H1 (cell line): ENCODE results near the gene JPH2. TPM values are rescaled to one million over a fixed set of nuclear protein-coding genes. Genes with fewer than 3 reads are reported as not detected.

Experiments used
- CHD7 ChIP-seq: fragments of 300-600 bp; sonication (generic); IDR thresholded peaks from 2 replicates; pipeline ENCODE4 v1.7.1; 2012; ENCODE audit warnings: low read length, moderate library complexity, mild to moderate bottlenecking, inconsistent platforms; ENCODE audit not compliant: insufficient replicate concordance
- NANOG ChIP-seq: IDR thresholded peaks from 2 replicates; pipeline ENCODE4 v1.6.1; 2011; ENCODE audit warnings: low read length, low read depth, mild to moderate bottlenecking, inconsistent platforms; ENCODE audit not compliant: insufficient read depth, poor library complexity, severe bottlenecking
- POU5F1 ChIP-seq: IDR thresholded peaks from 2 replicates; pipeline ENCODE4 v1.6.1; 2011; ENCODE audit warnings: low read depth, mild to moderate bottlenecking, low read length, moderate library complexity
- RAD21 ChIP-seq, 2 experiments: IDR thresholded peaks in 1 of 2; conservative IDR thresholded peaks in 1 of 2; 2 replicates each; pipeline ENCODE4 v1.6.1; 2011; ENCODE audit warnings: low read depth in 2 of 2, low read length in 2 of 2, improper control_type of control experiment in 1 of 2, inconsistent platforms in 1 of 2, mild to moderate bottlenecking in 1 of 2, moderate library complexity in 1 of 2
- RBBP5 ChIP-seq: IDR thresholded peaks from 2 replicates; pipeline ENCODE4 v1.7.1; 2012; ENCODE audit warnings: low read depth, mild to moderate bottlenecking, inconsistent platforms, low read length, moderate library complexity, borderline replicate concordance
- RFX5 ChIP-seq: IDR thresholded peaks from 2 replicates; pipeline ENCODE4 v1.6.1; 2011; ENCODE audit warnings: low read depth, low read length, improper control_type of control experiment, borderline replicate concordance
- SP2 ChIP-seq: IDR thresholded peaks from 2 replicates; pipeline ENCODE4 v1.6.1; 2012; ENCODE audit warnings: mild to moderate bottlenecking, low read length, inconsistent platforms
- SP4 ChIP-seq: IDR thresholded peaks from 2 replicates; pipeline ENCODE4 v1.6.1; 2012; ENCODE audit warnings: low read length, inconsistent platforms
- TAF1 ChIP-seq: IDR thresholded peaks from 2 replicates; pipeline ENCODE4 v1.6.1; 2011; ENCODE audit warnings: mild to moderate bottlenecking, low read depth, low read length
- TAF7 ChIP-seq: optimal IDR thresholded peaks from 2 replicates; pipeline ENCODE3; 2011; ENCODE audit warnings: low read depth, mild to moderate bottlenecking, inconsistent platforms, low read length, moderate library complexity, borderline replicate concordance
- USF2 ChIP-seq: IDR thresholded peaks from 2 replicates; pipeline ENCODE4 v1.6.1; 2011; ENCODE audit warnings: low read length, improper control_type of control experiment
- polyA plus RNA-seq, 7 experiments: library from polyadenylated mRNA; depleted of rRNA in 3 of 7; stranded (reverse) in 5 of 7; unstranded in 2 of 7; fragments of >200 nt in 5 of 7; fragments of 200-250 nt in 2 of 7; gene quantifications; 1 replicate in 5 of 7; 2 replicates in 1 of 7; 4 replicates in 1 of 7; pipeline versions ENCODE4 v1.2.1 to v1.2.3, GENCODE V29; 2011 to 2013; ENCODE audit warnings: missing spikeins in 2 of 7, mixed read lengths in 2 of 7
- total RNA-seq: library from RNA; stranded (reverse); fragmentation: NEBNext Ultra II Directional; extraction: Animal tissue kit (Norgen Biotek cat#: 25700); gene quantifications from 2 replicates; pipeline ENCODE4 v1.2.1, GENCODE V29; 2021

The JPH2 gene
- total and polyA plus RNA-seq, 2 of the 8 experiments (the other 6 are each of a cell fraction or from before 2014, with no cell fraction given): 0.59 to 1.3 TPM

- TF ChIP-seq CHD7 (no peak), RAD21 (IDR thresholded peaks at IDR 0.05 in 1 of 2, conservative IDR thresholded peaks at IDR 0.05 in 1 of 2; ENCODE audit: low read depth in 2 of 2, low read length in 2 of 2) (no peak), TAF7 (no peak), RFX5 (no peak), POU5F1 (no peak), USF2 (no peak), TAF1 (no peak), NANOG (no peak), SP4 (no peak), SP2 (no peak), RBBP5 (no peak)
These were observed 14.4 kb downstream of the JPH2 start (continued) for GRCh38 chr20:44172572-44172950.
